Body of pancreas (tissue), 4 donors: Measurements from ENCODE around the gene LPCAT1. TPM values are rescaled to one million over a fixed set of nuclear protein-coding genes. Genes with fewer than 3 reads are reported as not detected.

Experiments
- ATAC-seq: fragments of 150-250 bp; one replicate; pipeline ENCODE4 v1.9.1; 2016
- DNase-seq, 4 donors: peaks; one replicate each; pipeline ENCODE4 v3.0.0-alpha.2; 2019
- H3K27ac ChIP-seq, 4 donors: fragments of 200-600 bp; sonication (generic); 1 replicate in 3 of 4; 2 replicates in 1 of 4; pipeline versions ENCODE4 v1.5.1 to v1.6.1; 2016 to 2019; ENCODE audit warnings: mild to moderate bottlenecking in 1 of 4, mixed read lengths in 1 of 4, moderate library complexity in 1 of 4
- H3K27me3 ChIP-seq, 2 donors: fragments of 200-600 bp; sonication (generic); one replicate each; pipeline ENCODE4 v1.6.0; 2016; ENCODE audit warnings: mild to moderate bottlenecking in 1 of 2
- H3K36me3 ChIP-seq, 2 donors: fragments of 200-600 bp; sonication (generic); replicated peaks in 1 of 2; 2 replicates each; pipeline ENCODE4 v1.5.1; 2016; ENCODE audit warnings: low read depth in 2 of 2; ENCODE audit not compliant: insufficient read depth in 1 of 2
- H3K4me1 ChIP-seq: fragments of 200-600 bp; sonication (generic); one replicate; pipeline ENCODE4 v1.6.0; 2016
- H3K4me3 ChIP-seq, 2 donors: fragments of 200-600 bp; sonication (generic); 1 replicate in 1 of 2; 2 replicates in 1 of 2; pipeline ENCODE4 v1.5.1; 2016 to 2019
- H3K9me3 ChIP-seq, 3 donors: fragments of 200-600 bp; sonication (generic); 1 replicate in 2 of 3; 2 replicates in 1 of 3; pipeline ENCODE4 v1.5.1; 2016
- CTCF ChIP-seq, 7 experiments: fragments of 450-650 bp in 4 of 7; fragments of 200-600 bp in 3 of 7; sonication (generic) in 3 of 7; IDR thresholded peaks; one replicate each; pipeline ENCODE4 v1.5.1; 2016 to 2019; ENCODE audit warnings: antibody characterized with exemption in 7 of 7
- POLR2A ChIP-seq, 3 donors: fragments of 450-650 bp; IDR thresholded peaks; one replicate each; pipeline ENCODE4 v1.6.1; 2016; ENCODE audit warnings: antibody characterized with exemption in 3 of 3, mild to moderate bottlenecking in 2 of 3
- WGBS, 2 donors: methylation state at CpG; one replicate each; pipeline ENCODE4 v1.1.5; 2017; 5-methylcytosine and 5-hydroxymethylcytosine counted together
- intact Hi-C: fragments of 100-400 bp; cut with DNase I; formaldehyde crosslinking; loops from one replicate; pipeline ENCODE4 v1.15.1; 2023
- total RNA-seq, 2 donors: library from RNA; depleted of rRNA; stranded (reverse); fragments of >200 nt; gene quantifications; one replicate each; pipeline ENCODE4 v1.1.0, GENCODE V29; 2016

Gene LPCAT1
- total RNA-seq, 2 donors from 2014 or later: 17.1 to 21.5 TPM

- H3K4me1 ChIP-seq: no peaks in the 10 kb centered on the region
- DNase-seq: peak in 1 of 4 donors; percentile 5
- H3K36me3 ChIP-seq: no peaks in the 10 kb centered on the region
- WGBS, 2 donors: 68 to 71% methylated on average over 22 to 29 of the region's 29 CpGs
- TF ChIP-seq CTCF (IDR thresholded peaks at IDR 0.05) (no peak), POLR2A (IDR thresholded peaks at IDR 0.05) (no peak)
- no peaks in the 10 kb centered on the region for H3K27me3 ChIP-seq
- no peak overlapping the region for H3K4me3 ChIP-seq
- no peak overlapping the region for H3K27ac ChIP-seq
- no peak for ATAC-seq
- intact Hi-C loops: no loop called here
- peaks cover 0 to 3% (median 0%) of the 10 kb centered on the region in 3 donors for H3K9me3 ChIP-seq
Measured at GRCh38 chr5:1421521-1422341, 102.0 kb downstream of the LPCAT1 start.

GRCh38 chr5:1420211-1421195 is 103.3 kb downstream of the LPCAT1 start:
- H3K36me3 ChIP-seq: no peaks in the 10 kb centered on the region
- no peak overlapping the region for H3K4me3 ChIP-seq
- intact Hi-C loops: no loop called here
- WGBS, 2 donors: 53 to 59% methylated on average over 13 to 23 of the region's 23 CpGs
- no peaks in the 10 kb centered on the region for H3K9me3 ChIP-seq
- peak in 1 of 4 donors; percentile 4 for DNase-seq
- TF ChIP-seq POLR2A (IDR thresholded peaks at IDR 0.05) (no peak), CTCF (IDR thresholded peaks at IDR 0.05) (no peak)
- H3K4me1 ChIP-seq: no peaks in the 10 kb centered on the region
- no peak overlapping the region for H3K27ac ChIP-seq
- no peak for ATAC-seq
- no peaks in the 10 kb centered on the region for H3K27me3 ChIP-seq

- H3K9me3 ChIP-seq: no peaks in the 10 kb centered on the region
- H3K36me3 ChIP-seq: no peaks in the 10 kb centered on the region
- 53 to 71% methylated on average over 10 to 11 of the region's 11 CpGs for WGBS, 2 donors
- TF ChIP-seq POLR2A (IDR thresholded peaks at IDR 0.05): no peak
- no peak for TF ChIP-seq CTCF (IDR thresholded peaks at IDR 0.05)
- DNase-seq (peak in 1 of 4 donors; percentile 3), ATAC-seq (no peak)
- H3K27me3 ChIP-seq: no peaks in the 10 kb centered on the region
- no peak overlapping the region for H3K4me3 ChIP-seq
- H3K27ac ChIP-seq: no peak overlapping the region
- intact Hi-C loops: no loop called here
- H3K4me1 ChIP-seq: no peaks in the 10 kb centered on the region
Measured at GRCh38 chr5:1419476-1420210, 104.1 kb downstream of the LPCAT1 start.

- DNase-seq: no peak
- Histone ChIP-seq H3K9me3 (no peaks in the 10 kb centered on the region), H3K4me1 (no peaks in the 10 kb centered on the region), H3K27me3 (no peaks in the 10 kb centered on the region), H3K4me3 (no peak overlapping the region), H3K27ac (no peak overlapping the region), H3K36me3 (no peaks in the 10 kb centered on the region)
- no peak for ATAC-seq
- TF ChIP-seq CTCF (IDR thresholded peaks at IDR 0.05): no peak
- TF ChIP-seq POLR2A (IDR thresholded peaks at IDR 0.05): no peak
- intact Hi-C loops: no loop called here
Measured at GRCh38 chr5:1418921-1419280, 104.9 kb downstream of the LPCAT1 start.
